ENCODE results near the gene NUTF2.
A peak's percentile ranks its signal among the peaks of the same experiment; 100 is the strongest.

NUTF2 gene

DNA sequence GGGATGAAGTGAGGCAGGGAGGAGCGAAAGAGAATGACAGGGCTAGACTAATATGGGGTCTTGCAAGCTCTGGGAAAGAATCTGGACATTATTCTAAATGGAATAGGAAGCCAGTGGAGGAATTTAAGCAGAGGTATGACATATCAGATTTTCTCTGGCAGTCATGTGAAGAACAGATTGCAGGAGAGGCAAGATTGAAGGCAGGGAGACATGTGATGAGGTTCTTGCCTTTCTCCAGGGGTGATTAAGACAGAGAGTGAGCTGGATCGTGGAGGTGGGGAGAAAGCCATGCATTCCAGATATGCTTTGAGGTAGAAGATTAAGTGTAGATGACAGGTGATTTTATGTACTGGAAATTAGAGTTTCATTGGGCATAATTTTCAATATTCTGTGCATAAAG lies 8.9 kb upstream of the NUTF2 start:
- DNase-seq (no peak), ATAC-seq (no peak)

DNA sequence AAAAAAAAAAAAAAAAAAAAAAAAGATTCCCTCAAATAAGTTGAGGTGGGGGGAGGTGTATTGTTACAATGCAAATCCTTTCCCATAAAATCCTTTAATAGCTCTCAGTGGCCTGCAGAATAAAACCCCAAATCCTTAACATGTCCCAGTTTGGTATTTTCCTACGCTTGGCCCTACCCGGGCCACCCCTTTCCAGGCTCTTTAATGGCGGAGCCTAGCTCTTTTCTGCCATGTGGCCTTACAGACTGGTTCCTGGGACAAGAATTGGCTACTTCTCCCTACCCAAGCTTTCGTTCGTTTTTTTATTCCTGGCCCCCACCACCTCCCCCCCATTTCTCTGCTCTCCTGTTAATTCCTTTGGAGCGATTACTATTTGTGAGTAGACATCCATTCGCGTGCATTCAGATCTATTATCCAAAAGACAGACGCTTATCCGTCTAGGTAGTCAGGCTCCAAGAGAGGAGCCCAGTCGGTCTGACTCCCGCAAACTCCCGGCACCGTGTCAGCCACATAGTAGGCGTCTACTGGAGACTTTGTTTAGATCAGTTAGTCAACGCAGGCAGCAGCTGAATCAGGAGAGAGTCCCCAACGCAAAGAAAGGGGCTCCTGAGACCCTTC lies 5.4 kb upstream of the NUTF2 start:
- ATAC-seq, result no peak
- DNase-seq, result no peak

DNA sequence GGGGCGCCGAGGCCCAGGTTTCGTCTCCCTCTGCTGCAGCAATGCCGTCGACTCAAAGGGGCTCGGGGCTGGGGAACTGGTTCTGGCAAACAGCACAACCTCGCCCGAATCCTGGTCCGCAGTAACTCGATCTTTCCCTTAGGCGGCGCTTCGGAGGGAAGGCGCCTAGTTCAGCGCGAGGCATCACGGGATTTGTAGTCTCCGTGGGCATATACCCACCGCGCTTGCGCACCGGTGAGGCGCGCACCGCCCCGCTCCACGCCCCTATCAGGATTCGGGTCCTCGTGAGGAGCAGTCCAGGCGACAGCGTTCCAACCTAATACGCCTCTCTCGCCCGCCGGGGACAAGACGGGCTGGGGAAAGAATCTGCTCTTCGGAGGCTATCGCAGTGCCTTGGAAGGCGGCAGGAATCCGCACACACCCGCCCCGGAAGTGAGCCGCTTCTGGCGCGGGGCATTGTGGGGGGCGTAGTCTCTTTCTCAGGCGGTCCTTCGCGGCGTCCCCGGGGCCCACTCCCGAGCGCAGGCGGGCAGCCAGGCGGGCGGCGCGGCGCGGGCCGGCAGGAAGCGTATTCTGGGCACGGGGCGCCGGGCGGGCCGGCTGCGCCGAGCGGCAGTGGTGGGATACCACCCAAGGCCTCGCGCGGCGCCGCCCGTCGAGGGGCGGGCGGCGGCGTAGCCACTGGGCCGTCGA lies 4.8 kb upstream of the NUTF2 start, which contains the start of gene THAP11:
Gene THAP11, plus strand, starts transcription at position 505 of the 693 bp plus-strand sequence. CDS start 235 bp downstream, outside the sequence.
- ATAC-seq (peak; percentile 59), DNase-seq (peak; percentile 95)

DNA sequence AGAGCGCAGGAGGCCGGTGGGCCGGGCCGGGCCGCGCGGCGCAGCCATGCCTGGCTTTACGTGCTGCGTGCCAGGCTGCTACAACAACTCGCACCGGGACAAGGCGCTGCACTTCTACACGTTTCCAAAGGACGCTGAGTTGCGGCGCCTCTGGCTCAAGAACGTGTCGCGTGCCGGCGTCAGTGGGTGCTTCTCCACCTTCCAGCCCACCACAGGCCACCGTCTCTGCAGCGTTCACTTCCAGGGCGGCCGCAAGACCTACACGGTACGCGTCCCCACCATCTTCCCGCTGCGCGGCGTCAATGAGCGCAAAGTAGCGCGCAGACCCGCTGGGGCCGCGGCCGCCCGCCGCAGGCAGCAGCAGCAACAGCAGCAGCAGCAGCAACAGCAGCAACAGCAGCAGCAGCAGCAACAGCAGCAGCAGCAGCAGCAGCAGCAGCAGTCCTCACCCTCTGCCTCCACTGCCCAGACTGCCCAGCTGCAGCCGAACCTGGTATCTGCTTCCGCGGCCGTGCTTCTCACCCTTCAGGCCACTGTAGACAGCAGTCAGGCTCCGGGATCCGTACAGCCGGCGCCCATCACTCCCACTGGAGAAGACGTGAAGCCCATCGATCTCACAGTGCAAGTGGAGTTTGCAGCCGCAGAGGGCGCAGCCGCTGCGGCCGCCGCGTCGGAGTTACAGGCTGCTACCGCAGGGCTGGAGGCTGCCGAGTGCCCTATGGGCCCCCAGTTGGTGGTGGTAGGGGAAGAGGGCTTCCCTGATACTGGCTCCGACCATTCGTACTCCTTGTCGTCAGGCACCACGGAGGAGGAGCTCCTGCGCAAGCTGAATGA lies 4.0 kb upstream of the NUTF2 start:
- ATAC-seq (peak; percentile 20), DNase-seq (peak; percentile 65)

DNA sequence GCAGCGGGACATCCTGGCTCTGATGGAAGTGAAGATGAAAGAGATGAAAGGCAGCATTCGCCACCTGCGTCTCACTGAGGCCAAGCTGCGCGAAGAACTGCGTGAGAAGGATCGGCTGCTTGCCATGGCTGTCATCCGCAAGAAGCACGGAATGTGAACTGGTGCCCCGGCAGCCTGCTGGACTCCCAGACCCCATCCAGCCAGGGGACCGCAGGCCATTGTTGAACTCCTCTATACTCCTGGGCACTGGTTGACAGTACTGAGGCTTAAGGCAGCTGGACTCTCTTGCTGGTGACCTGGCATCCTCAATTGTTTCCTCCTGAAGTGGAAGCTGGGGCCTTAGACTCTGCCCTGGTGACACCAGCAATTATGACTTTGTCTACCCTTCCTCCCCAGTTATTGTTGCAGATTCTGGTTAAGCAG lies 3.4 kb upstream of the NUTF2 start:
- ATAC-seq (no peak), DNase-seq (no peak)

DNA sequence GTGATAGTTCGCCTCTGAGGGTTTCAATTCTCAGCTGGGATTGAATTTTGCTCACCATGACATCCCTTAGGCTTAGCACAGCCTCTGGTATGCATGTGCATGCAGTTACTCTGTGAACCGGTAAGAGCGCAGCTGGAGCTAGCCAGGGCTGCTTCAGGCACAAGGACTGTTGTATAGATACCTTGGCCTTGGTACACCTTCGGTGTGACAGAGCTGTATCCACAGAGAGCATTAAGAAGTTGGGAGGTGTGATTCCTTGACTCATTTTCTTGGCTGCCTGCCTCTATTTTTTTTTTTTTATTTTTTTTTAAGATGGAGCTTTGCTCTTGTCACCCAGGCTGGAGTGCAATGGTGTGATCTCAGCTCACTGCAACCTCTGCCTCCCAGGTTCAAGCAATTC lies 2.2 kb upstream of the NUTF2 start:
- ATAC-seq (no peak), DNase-seq (no peak)

DNA sequence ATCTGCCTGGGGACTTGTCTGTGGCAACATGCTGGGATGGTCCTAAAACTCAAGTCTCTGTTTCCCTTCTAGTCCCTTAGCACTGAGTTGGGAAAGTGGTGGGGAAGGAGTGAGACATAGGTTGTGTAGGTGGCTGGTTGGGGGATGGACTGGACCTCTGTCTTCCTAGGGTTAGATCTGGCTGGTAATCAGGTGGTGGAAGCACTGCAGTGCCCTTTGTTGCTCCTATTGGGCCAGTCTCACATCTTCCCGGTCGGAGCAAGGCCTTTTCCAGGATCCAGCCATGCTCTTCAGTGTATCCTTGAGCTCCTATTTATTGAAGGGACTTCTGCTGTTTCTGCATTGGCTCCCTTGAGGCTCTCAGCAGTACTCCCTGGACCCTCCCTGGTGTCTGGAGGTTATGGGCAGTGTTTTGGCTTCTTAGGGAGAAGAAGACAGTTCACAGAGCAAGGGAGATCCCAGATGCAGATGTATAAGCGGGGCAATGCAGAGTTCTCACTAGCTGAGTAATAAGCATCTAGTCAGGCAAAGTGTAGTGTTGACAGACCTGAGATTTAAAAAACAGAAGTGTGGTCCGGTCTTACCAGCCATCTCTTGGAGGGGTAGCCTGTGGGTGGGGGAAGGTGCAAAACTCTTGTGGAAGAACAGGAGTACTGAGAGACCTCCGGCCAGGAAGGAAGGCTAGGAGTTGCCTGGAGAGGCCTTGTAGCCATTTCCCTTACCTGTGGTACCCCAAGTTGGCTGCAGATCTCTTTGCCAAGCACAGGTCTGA lies 1.3 kb upstream of the NUTF2 start:
- no peak for ATAC-seq
- DNase-seq, result no peak

DNA sequence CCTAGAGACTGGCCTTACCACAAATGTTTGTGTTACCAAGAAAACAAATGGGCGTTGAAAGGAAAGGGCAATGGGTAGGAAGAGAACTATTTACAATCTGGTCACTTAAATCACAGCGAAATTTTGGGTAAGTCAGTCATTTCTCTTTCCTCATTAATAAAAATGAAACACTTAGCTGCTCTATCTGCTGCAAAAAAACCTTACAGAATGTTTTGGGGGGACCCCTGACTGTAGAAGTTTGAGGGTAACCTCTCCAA lies 742 bp upstream of the NUTF2 start:
- no peak for DNase-seq
- ATAC-seq, result no peak

DNA sequence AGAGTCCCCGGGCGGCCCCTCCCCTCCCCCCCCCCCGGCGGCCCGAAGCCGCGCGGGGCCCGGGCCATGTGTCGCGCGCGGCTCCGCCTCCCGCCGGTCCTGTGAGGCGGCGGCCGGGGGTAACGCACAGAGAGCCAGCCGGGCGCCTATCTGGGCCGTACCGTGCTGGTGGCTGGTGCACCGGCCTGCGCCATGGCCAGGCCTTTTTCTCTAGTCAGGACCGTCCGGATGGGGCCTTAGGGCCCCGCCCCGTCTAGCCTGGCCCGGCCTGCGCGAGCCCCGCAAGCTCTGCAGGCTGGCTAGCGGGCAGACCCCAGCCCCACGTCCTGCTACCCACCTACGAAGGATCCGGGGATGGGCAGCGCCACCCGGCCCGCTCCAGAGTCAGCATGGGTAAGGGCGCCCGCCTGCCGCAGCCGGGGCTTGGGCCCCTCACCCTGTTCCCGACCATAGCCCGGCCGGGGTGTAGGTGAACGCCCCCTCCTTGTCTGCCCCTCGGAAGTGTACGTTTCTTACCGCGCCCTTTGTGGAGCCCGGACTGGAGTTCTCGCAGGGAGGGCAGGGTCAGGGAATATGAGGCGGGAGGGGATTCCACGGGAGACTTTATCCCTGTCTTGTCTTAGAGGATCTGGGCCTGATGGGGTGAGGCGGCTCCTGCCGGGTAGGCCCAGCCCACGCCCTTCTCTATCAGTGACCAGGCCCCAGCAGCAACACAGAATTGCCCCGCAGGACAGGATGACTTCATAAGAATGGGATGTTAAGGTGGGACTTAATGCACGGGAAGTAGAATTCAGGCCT lies 530 bp downstream of the NUTF2 start, which contains the start of gene CENPT:
Gene CENPT, minus strand, starts transcription at position 630 of the 798 bp plus-strand sequence. CDS start 13,834 bp downstream, outside the sequence.
- ATAC-seq, result peak; percentile 40

DNA sequence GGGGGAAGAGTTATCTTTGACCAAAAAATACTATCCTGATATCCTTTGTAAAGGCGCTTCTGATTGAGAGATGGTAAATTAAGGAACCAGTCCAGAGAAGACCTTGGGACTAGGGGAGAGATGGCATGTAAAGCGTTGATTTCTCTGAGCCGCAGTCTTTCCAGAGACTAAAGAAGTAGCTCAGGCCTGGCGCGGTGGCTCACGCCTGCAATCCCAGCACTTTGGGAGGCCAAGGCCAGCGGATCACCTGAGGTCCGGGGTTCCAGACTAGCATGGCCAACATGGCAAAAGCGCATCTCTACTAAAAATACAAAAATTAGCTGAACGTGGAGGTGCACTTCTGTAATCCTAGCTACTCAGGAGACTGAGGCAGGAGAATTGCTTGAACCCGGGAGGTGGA lies 1.4 kb downstream of the NUTF2 start:
- ATAC-seq (no peak), DNase-seq (no peak)

More for the DNA sequence above, 530 bp downstream of the NUTF2 start, which contains the start of gene CENPT:
- peak; percentile 27 for DNase-seq

DNA sequence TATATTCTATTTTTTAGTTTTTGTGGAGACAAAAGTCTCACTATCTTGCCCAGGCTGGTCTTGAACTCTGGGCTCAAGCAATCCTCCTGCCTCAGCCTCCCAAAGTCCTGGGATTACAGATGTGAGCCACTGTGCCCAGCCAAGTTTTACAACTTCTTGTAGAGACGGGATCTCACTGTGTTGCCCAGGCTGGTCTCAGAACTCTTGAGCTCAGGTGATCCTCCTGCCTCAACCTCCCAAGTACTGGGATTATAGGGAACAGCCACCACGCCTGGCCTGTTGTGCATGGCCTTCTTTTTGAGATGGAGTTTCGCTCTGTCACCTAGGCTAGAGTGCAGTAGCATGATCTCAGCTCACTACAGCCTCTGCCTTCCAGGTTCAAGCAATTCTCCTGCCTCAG lies 6.9 kb downstream of the NUTF2 start:
- no peak for DNase-seq
- no peak for ATAC-seq

DNA sequence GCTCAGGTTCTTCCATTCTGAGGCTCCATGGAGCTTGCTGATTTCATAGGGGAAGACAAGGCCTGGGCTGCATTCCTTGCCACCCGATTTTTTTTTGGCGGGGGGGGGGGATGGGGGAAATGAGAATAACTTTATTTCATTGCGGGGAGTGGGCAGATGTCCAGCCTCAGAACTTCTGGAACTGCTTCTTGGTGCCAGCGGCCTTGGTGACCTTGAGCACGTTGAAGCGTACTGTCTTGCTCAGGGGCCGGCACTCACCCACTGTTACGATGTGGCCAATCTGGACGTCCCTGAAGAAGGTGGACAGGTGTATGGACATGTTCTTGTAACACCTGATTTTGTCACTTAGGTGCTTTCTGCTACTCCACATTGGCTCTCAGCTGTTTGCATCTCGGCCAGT lies 9.1 kb downstream of the NUTF2 start:
- ATAC-seq, result no peak

DNA sequence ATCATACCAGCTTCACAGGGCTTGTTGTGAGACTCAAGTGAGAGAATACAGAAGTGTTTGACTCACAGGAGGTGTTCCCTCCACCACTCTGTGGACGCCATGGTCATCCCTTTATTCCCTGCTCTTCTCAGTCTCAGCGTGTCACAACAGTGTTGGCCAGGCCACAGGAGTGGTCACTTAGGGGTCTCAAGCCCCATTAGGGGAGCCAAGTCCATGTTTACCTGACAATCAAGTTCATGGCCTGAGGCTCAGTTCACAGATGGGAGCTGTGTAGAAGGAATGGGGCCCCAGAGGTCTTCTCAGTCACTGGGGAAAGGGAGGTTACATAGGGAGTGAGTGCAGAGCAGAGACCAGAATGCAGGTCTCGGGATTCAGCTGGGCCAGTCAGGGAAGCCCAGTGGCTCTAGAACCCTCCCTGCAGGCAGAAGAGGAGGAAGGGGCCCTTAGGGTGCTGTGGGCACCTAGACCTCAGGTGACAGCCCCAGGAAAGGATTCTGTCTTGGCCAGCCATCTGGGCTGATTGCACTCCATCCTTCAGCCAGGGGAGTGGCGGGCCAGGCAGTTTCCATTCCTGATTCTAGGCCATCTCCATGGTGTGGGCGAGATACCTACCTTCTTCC lies 10.3 kb downstream of the NUTF2 start:
- no peak for ATAC-seq

More for the DNA sequence above, 9.1 kb downstream of the NUTF2 start:
- no peak for DNase-seq

DNA sequence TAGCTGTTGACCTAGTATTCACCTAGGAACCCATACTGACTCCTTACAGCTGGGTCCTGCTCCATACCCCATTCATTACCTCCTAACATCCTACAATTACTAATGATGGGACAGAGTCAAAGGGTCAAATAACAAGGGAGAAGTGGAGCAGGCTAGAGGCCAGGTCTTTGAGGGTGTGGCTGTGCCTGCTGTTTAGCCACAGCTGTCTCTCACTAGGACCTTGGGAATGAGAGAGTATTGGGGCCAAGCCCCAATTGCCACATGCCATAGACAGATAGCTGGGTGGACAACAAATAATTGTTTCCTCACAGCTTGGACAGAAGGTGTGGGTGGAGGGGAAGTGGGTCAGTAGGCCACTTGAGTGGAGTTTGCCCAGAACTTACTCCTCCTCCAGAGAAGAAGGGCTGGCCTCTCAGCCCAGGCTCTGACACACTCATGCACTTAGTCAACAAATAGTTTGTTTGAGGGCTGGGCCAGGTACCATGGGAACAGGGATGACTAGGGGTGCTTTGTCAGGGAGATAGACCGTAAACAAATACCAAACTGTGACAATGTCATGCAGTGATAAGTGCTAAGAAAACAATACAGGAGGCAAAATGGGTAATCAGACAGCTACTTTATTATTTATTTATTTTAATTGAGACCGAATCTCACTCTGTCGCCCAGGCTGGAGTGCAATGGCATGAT lies 11.0 kb downstream of the NUTF2 start:
- ATAC-seq, result peak; percentile 89
- peak; percentile 24 for DNase-seq

More for the DNA sequence above, 10.3 kb downstream of the NUTF2 start:
- DNase-seq, result no peak

DNA sequence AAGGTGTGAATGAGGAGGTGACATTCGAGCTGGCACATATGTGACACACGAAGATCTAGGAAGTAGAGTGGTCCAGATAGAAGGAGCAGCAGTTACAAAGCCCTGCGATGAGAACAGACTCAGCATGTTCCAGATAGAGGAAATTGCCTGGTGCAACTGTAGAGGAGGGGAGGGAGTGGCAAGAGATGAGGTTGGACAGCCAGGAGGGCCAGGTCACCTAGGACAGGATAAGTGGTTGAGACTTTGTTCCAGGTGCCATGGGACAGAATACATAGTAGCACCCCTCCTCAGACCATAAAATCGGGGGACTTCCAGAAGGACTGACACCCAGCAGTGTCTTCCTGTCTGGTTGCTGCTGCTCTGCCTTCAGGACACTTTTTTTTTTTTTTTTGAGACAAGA lies 11.8 kb downstream of the NUTF2 start:
- DNase-seq (no peak), ATAC-seq (no peak)

DNA sequence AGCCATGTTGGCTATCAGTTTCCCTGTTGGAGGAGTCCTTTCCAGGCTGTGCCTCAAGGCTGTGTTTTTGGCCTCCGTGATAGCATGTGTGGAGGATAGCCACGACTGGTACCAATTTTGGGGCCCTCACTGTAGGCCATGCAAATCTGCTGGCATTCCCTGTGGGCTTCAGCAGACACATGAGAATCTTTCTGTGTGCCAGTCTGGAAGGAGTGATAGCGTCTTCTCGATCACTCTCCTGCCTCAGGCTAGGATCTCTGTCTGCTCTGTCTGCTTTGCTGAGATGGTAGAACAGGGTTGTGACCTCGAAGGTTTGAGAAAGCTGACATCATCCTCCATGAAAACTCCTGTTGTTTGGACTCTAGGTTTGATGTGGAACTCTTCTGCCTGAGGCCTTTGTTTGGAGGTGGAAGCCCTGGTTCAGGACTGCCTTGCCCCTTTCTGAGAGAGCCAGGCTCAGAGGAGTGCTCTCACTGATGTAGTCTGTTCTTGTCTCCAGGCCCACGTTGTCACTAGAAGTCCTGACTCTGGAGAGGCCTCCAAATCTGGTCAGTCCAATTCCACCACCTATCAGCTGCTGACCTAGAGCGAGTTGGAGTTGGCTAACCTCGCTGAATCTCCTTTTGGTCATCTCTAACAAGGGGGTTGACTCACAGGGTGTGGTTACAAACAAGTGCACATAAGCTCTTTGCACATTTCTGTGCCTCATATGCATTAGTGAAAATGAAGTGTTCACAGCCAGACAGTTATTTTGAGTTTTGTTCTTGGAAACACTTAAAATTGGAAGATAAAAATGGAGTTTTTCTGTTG lies 14.1 kb downstream of the NUTF2 start:
- ATAC-seq (no peak), DNase-seq (no peak)

DNA sequence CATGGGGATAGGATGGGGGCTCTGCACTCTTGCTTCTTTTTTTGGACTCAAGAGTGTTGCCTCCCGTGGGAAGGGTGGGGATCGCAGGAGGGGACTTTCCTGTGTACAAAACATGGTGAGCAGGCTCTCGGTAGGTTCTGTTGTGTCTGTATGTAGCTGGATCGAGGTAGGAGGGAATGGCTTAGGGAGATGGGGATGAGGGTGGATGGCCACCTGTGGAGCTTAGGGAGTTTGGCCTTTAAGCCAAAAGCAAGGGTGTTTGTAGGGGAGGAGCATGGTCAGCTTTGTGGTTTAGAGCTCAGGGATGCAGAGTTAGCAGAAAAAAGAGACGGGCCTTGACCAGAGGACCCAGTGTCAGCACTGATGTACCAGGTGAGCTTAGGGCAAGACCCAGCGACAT lies 15.1 kb downstream of the NUTF2 start:
- ATAC-seq, result no peak
- no peak for DNase-seq

DNA sequence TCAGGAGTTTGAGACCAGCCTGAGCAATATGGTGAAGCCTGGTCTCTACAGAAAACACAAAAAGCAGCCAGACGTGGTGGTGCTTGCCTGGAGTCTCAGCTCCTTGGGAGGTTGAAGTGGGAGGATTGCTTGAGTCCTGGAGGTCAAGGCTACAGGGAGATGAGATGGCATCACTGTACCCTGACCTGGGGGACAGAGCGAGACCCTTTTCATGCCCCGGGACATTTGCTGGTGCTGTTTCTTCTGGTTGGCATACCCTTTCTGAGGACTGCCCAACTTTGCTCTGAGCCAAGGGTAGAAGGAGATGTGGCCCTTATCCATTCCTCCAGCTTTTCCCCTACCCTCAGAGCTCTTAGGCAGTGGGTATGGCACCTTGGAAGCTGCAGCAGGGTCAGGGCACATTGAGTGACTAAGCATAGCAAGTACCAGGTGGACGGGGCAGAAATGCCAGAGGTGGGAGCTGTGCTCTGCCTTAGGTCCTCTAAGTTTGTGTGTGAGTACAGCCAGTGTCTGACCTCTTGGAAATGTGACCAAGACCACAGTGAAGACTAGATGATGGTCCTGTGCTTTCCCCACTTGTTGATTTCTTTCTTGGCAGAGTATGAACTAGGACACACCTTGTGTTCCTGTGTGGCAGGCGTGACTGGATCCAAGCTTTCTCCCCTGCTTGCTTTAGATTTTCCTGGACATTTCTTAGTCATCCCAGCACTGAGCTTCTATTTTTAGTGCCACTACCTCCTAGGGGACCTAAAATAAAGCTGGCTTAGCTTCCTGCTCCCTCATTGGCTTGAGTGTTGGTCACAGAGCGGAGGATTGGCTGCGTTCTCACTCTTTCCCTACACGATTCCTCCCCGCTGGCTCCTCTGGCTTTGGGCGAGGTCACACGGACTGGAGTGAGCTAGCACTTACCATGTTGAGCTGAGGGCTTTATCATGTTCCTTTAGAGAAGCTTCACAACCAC lies 16.2 kb downstream of the NUTF2 start:
- DNase-seq (no peak), ATAC-seq (no peak)
